HG03280 (cell line): Measurements from ENCODE around the gene ANXA7.
A peak's percentile ranks its signal among the peaks of the same experiment; 100 is the strongest.

ENCODE experiments used
- ATAC-seq: cut with Tn5 transposase; IDR thresholded peaks from one replicate; pipeline ENCODE4 v1.9.1; 2021; ENCODE audit warnings: mild to moderate bottlenecking, moderate library complexity; ENCODE audit not compliant: unreplicated experiment

The ANXA7 gene

DNA sequence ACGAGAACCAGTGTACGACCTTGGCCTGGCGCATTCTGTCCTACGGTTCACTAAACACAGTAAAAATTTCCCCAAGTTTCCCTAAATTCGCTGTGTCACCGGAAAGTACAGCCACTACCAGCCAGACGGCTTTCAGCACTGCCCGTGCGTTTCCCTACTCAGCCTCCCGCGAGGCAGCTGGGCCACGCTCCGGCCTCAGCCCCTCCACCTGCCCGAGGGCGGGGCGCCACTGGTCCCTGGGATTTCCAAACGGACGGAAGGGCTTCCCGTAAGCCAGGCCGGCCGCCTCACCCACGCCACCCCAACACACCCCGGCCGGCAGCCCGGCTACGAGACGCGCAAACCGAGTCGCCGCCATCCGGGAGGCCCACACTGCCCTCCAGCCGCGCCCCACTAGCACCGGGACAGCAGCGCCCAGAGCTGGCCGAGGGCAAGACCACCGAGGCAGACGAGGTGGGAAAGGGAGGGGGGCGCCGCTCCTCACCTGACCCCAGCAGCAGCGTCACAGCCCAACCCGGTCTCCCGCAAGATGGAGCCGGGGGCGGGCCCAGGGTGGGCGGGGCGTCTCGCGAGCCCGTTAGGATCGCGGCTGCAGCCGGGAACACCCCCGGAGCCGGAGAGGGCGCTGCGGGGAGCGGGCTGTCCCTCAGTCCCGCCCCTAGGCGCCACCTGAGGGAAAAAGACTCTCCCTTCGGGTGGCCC, at the start of gene ANXA7:
Gene ANXA7, minus strand, starts transcription at position 531 of the 702 bp plus-strand sequence. CDS start 13,202 bp downstream, outside the sequence.
- ATAC-seq, result peak; percentile 90

DNA sequence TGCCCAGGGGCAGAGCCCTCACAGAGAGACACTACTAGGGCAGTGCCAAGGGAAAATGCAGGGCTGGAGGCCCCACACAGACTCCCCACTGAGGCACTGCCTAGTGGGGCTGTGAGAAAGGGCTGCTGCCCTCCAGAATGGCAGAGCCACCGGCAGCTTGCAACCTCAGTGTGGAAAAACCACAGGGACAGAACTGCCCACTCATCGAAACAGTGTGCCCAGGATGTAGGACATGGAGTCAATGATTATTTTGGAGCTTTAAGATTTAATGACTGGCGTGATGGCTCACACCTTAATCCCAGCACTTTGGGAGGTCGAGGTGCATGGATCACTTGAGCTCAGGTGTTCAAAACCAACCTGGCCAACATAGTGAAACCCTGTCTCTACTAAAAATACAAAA, 47.0 kb upstream of the ANXA7 start:
- no peak for ATAC-seq

DNA sequence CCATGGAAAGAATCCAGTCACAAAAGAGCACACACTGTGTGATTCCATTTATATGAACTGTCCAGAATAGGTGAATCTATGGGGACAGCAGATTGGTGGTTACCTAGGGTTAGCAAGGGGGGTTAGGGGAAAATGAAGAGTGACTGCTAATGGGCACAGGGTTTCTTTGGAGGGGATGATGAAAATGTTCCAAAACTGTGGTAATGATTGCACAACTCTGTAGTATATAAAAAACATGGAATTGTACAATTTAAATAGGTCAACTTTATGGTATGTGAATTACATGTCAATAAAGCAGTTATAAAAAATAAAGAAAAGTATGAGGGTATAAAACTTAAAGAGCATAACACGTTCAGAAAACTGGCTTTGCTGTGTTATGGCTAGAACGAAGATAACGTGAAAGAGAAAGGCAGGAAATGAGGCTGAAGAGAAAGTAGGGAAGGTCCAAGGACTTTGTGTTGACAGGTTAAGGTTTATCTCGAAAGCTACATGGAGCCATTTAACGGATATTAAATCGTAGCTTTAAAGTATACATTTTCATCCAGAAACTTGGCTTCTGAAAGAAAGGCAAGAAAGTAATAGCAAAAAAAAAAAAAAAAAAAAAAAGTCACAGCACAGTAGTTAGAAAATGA, 45.9 kb upstream of the ANXA7 start:
- ATAC-seq, result no peak

DNA sequence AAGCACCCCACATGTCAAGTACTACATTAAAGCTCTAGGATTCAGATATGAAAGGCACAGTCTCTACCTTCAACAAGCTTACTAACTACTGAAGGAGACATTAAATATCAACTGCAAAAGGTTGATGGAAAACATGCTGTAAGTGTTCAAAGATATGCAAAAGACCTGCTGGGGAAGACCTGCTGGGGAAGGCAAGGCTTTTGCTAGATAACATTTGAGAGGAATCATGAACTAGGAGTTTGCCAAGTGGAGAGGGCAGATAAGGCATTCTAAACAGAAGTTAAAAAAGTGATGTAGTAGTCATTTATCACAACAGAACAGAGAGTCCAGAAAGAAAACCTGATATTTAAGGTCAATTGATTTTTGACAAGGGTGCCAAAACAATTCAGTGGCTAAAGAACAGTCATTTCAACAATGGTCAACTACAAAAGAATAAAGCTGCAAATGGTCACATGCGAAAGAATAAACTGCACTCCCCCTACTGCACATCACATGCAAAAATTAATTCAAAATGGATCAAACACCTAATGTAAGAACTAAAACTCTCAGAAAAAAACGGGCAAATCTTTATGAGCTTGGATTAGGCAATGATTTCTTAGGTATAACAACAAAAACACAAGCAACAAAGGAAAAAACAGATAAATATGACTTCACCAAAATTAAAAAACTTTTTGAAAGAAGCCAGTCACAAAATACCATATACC, 42.5 kb upstream of the ANXA7 start:
- ATAC-seq, result no peak

DNA sequence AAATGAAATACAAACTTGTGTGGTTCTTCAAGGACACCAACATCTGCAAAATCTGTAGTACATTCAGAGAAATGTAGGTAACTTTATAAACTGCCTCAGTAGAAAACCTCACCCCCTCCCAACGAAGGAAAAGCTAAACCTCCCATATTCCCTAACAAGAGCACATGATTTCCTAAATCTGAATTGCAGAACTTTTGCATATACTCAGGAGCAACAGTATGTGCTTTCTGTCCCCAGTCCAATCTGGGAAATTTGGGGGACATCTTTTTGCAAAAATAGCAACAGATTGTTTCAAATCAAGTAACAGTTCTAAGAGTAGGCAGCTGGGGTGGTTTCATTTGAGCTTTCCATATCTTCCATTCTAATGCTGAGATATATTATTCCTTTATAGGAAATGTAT, 35.3 kb upstream of the ANXA7 start:
- ATAC-seq, result no peak

DNA sequence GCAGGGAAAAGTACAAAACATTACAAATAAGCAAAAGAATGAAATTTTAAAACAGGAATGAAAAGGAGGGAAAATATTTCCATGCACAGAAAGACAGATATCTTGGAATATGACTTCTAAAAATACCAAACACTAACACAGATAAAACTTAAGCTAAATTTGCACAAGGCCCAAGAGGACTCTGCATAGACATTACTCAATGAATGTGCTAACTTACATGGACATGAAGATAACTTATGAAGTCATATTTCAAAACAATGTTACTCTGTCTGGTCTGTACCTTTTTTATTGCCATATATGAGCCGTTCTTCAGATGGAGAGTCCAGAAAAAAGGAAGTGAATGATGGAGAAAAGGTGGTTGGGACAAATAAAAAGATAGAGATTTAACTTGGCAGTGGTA, 34.5 kb upstream of the ANXA7 start:
- no peak for ATAC-seq

DNA sequence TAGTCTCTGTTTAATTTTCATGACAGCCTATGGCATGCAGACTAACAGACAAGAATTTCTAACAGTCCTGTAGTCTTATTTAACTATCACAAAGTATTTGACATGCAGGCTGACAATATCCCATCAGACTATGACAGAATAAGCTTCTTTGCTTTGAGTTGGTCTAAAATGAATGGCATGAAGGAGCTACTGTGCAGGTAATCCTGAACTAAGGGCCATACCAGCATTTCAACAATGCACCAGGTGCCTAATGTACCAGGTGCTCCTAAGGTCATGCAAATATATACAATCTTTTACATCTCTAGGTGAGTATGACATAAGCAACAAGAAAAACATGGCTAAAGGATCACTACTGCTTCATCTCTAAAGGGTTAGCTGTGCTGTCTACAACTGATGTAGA, 33.1 kb upstream of the ANXA7 start:
- no peak for ATAC-seq

DNA sequence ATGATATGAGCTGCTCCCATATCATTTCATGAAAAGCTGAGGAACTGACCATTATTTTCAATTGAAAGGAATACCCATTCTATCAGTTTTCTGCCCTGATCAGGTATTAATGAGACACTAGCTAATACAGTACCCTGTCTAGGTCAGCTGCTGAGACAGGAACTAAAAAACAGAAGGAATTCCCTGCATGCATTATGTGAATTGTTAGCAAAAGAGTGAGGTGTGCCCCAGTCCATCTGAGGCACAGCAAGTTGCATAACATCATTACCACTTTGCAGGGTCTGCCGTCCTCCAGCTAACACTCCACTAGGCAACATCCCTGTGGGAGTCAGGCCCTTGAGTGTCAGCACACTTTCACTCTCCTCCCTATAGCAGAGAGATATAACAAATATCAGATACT, 30.6 kb upstream of the ANXA7 start:
- ATAC-seq, result no peak

DNA sequence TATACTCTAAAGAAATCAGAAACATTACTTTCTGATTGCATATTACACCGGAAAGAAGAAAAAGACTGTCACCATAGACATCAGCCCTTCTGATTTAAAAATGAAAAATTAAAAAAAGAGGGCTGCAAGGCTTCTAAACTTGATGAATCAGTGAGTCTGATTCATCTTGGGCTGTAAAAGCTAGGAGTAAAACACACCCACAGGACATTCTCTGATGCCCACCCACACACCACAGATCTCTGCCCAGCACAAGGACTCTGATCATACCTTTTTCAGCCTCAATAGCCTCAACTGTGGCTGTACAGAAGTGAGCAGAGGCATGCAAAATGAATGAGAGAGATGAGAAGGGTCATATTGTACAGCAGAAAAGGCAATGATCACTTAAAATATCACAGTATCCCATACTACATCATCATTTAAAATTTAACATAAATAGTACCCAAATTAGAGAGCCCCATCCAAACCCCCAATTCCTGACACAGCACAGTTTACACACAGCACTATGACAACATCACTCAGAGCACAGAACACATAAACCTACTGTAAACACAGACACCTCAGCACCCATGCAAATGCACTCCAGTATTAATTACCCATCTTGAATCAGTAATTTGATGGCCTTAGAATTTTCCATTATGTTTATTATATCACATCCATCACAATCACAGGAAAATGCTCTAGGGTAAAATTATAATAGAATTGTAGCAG, 25.9 kb upstream of the ANXA7 start:
- no peak for ATAC-seq

DNA sequence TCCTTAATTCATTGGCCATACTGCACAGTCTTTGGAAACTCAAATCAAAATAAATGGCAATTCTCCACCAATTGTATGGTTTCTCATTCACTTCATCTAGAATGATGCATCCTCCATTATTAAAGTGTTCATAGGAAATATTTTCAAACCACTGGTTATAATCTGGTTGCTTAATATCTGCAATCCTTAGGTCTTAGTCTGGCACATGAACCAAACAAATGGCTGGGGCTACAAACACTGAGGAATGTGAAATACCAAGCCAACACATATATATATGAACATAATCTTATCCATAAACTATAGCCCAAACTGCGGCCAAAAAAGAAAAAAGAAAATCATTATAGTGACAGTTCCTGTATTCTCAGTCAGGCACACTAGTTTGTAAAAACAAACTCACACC, 25.2 kb upstream of the ANXA7 start:
- no peak for ATAC-seq

DNA sequence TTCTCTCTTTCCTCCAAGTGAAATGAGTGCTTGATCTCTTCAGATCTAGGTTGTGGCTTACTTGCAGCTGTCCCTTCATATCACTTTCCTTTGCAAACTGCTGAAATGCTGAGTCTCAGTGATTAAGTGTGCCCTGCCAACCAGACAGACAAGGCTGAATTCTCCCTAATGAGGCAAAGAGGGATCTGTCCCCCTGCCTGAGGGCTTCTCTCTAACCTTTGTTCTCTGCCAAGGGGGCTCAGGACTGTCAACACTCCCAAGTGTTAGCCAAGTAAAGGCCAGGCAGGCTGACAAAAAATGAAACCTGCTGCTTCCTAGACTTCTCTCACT, 19.6 kb upstream of the ANXA7 start, which contains the start of gene MSS51:
Gene MSS51, minus strand, starts transcription at position 24 of the 330 bp plus-strand sequence. CDS start 5,277 bp downstream, outside the sequence.
- no peak for ATAC-seq

DNA sequence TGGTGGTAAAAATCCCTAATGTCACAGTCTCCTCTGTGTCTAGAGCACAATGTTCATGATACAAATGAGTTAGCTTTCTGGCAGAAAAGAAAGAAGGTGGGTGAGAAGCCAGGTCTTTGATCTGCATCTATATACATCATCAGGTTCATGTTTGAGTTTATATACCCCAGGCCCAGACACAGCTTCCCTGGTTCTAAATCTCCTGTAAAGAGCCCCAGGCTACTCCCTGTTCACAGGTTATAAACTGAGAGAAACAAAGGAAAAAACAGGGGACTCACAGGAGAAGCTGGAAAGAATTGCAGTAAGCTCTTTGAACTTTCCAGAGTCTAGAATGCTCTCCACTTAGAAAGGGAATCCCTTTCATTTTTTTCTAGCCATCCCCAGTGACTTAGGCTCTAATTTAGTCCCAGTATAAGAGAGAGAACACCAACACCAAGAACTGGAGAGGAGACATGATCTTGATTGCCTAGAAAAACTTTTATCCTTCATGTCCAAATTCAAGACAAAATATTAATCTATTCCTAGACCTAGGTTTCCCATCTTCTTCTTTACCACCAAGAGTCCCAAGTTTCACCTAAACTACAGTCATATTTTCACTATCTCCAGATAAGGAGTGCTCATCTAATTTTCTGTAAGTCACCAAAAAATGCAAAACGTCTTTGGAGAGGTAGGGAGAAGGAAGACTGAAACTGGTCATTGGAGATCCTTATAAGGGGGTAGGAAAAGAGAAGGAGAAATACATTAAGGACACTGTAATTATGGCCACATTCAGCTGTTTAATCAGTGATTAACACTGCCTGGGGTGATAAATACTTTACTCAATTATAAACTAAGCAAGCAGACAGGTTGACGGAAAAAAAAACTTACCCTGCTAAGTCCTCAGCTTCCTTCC, 19.0 kb upstream of the ANXA7 start:
- ATAC-seq, result no peak

DNA sequence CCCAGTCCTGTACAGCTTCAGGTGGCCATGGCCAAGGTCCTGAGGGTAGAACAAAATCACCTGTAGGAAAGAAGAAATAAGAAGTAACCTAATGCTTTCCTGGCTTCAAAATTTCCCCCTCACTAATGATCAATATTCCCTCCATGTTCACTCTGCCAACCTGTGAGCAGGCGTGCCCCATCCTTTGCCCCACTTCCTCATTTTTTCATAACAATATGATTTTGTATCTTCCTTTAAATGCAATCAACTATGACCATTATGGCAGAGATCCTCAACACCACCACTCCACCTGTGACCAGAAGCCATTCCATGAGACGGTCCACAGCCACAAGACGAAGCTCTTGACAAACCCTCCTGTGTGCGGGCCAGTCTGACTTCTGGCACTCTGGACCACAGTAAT, 12.5 kb upstream of the ANXA7 start:
- no peak for ATAC-seq

DNA sequence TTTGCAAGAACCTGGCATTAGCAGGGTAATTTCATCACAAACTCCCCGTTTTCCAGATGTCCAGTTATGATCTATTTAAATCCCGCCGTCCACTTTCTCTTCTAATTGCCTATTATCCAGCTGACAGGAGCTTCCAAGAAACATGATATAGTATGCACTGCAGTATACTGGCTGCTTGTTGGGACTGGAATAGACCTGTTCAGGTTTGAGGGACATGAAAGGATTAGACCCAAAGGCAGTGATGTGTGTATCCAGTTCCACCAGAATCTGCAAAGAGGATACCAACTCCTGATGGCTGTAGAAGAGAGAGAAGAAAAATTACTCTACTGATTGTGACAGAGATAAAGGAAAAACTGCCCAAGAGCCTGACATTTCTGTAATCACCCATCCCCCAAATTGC, 10.6 kb upstream of the ANXA7 start:
- ATAC-seq, result no peak

DNA sequence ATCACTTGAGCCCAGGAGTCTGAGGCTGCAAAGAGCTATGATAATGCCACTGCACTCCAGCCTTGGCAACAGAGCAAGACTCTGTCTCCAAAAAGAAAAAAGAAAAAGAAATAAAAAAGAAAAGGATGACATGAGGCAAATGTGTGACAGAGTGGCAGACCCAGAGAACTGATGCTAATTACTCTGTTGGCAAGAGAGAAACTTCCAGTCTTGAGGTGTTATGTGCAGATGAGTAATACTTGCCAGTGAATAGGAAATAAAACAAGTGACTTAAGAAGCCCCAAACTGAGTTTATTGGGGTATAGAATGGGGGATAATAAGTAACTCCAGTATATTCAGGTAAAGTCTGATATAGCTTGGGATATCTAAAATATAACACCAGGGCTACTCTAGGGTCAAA, 9.5 kb upstream of the ANXA7 start:
- no peak for ATAC-seq

DNA sequence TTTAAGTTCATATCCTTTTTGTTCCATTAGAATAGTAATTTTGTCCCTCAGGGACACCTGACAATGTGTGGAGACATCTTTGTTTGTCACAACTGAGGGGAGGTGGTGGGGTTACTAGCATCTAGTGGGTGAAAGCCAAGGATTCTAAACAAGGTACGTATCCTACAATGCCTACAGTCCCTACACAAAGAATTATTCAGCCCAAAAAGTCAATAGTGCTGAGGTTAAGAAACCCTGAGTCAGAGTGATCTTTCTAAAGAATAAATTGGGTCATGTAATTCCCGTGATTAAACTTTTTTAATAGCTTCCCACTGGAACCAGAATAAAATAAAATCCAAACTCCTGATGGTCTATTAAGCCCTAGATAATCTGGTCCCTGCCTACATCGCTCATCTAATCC, 2.7 kb upstream of the ANXA7 start:
- no peak for ATAC-seq

DNA sequence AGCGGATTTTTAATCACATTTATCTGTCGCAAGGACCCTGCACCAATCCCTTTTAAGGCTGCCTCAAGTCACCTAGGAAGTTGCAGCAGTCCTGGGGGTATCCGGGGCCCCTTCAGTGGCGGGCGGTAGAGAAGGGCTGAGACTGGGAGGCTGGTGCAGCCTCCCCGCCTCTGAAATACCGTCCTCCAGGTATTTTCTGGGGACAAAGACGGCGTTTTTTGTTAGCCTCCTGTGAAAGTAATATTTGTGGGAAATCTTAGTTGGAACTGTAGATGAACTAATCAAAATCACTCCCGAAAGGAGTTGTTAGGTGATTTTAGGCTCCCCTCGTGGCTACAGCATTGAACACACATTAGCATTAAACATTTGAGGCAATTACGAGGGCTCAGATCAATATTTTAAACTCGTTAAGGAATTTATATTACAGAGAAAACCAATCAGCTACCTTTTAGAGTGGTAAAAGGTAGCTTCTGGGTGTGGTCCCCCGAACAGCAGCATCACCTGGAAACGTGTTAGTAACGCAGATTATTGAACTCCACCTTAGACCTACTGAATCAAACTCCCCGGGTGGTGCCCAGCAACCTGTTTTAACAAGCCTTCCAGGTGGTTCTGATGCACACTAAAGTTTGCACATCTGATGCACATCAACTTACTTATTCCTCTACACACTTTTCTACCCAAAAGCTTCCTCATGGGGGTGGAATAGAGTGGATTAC, 530 bp upstream of the ANXA7 start:
- peak; percentile 30 for ATAC-seq

DNA sequence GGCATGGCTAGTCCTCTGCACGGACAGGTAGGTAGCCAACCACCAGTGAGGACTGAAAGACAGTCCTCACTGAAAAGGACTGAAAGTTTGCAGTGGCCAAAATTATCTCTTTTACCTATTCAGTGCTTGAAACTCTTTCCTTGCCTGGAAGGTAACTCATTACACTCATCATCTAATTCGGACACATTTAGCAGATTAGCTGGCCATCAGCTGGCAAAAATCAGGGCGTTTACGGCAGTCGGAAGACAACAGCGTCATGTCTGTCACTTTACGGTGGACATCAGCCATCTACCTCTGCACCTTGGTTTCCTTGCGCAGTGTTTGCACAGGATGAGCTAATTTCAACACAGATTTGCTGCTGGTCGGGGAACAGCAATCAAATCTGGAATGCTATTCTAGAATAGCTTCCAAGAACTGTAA, 740 bp downstream of the ANXA7 start:
- ATAC-seq, result peak; percentile 24

DNA sequence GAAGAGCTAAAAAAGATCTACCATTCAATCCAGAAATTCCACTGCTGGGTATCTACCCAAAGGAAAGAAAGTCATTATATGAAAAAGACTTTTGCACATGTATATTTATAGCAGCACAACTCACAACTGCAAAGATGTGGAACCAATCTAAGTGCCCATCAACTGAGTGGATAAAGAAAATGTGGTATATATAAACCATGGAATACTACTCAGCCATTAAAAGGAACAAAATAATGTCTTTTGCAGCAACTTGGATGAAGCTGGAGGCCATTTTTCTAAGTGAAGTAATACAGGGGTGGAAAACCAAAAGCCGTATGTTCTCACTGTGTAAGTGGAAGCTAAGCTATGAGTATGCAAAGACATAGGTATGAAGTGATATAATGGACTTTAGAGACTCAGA, 3.0 kb downstream of the ANXA7 start:
- ATAC-seq, result no peak

DNA sequence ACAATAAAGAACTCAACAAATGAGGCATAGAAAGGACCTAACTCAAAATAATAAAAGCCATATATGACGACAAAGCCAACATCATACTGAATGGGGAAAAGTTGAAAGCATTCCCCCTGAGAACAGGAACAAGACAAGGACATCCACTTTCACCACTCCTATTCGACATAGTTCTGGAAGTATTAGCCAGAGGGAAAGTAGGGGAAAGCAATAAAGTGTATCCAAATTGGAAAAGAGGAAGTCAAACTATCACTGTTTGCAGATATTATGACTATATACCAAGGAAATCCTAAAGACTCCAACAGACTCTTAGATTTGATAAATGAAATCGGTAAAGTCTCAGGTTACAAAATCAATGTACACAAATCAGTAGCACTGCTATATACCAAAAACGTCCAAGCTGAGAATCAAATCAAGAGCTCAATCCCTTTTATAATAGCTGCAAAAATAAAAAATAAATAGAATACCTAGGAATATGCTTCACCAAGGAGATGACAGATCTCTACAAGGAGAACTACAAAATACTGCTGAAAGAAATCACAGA, 4.8 kb downstream of the ANXA7 start:
- ATAC-seq, result no peak
